HepG2 (cell line): Measurements from ENCODE around the gene SYNE2.

Experiments used
- CHD2 ChIP-seq: IDR thresholded peaks from 2 replicates; pipeline ENCODE4 v1.6.1; 2011; ENCODE audit warnings: low read depth, low read length, improper control_type of control experiment
- CTCF ChIP-seq: sonication (generic); formaldehyde crosslinking; IDR thresholded peaks from 2 replicates; pipeline ENCODE4 v1.5.0; 2020; ENCODE audit warnings: mild to moderate bottlenecking, missing genetic modification reagents, moderate library complexity
- KDM5A ChIP-seq: fragments of 200-600 bp; sonication (generic); IDR thresholded peaks from 2 replicates; pipeline ENCODE4 v1.7.0; 2018; ENCODE audit warnings: antibody characterized with exemption, mild to moderate bottlenecking, low read length, borderline replicate concordance
- MAZ ChIP-seq, 2 experiments: sonication (generic) in 1 of 2; formaldehyde crosslinking in 1 of 2; IDR thresholded peaks; 2 replicates each; pipeline versions ENCODE4 v1.5.0 to v1.6.1; 2012 to 2020; ENCODE audit warnings: low read depth in 2 of 2, mild to moderate bottlenecking in 2 of 2, borderline replicate concordance in 1 of 2, improper control_type of control experiment in 1 of 2, low read length in 1 of 2, missing genetic modification reagents in 1 of 2, moderate library complexity in 1 of 2
- MLX ChIP-seq: IDR thresholded peaks from 2 replicates; pipeline ENCODE4 v1.6.1; 2016
- POLR2AphosphoS5 ChIP-seq: IDR thresholded peaks from 2 replicates; pipeline ENCODE4 v1.6.1; 2012; ENCODE audit warnings: low read depth, low read length
- REST ChIP-seq, 2 experiments: IDR thresholded peaks; 2 replicates each; pipeline ENCODE4 v1.6.1; 2011 to 2012; ENCODE audit warnings: low read length in 2 of 2, borderline replicate concordance in 1 of 2, low read depth in 1 of 2, mild to moderate bottlenecking in 1 of 2, moderate library complexity in 1 of 2
- SKIL ChIP-seq: sonication (generic); formaldehyde crosslinking; IDR thresholded peaks from 2 replicates; pipeline ENCODE4 v1.8.0; 2022; ENCODE audit warnings: missing genetic modification reagents, mild to moderate bottlenecking, moderate library complexity, borderline replicate concordance
- USF2 ChIP-seq, 2 experiments: sonication (generic) in 1 of 2; formaldehyde crosslinking in 1 of 2; IDR thresholded peaks; 2 replicates each; pipeline versions ENCODE4 v1.5.1 to v1.6.1; 2011 to 2020; ENCODE audit warnings: borderline replicate concordance in 1 of 2, low read depth in 1 of 2, low read length in 1 of 2, mild to moderate bottlenecking in 1 of 2, missing genetic modification reagents in 1 of 2, moderate library complexity in 1 of 2
- ZBTB1 ChIP-seq: sonication (generic); formaldehyde crosslinking; IDR thresholded peaks from 2 replicates; pipeline ENCODE4 v1.4.0; 2020; ENCODE audit warnings: missing genetic modification reagents, borderline replicate concordance
- ZC3H4 ChIP-seq: sonication (generic); formaldehyde crosslinking; IDR thresholded peaks from 2 replicates; pipeline ENCODE4 v1.4.0; 2020; ENCODE audit warnings: missing genetic modification reagents, borderline replicate concordance
- ZNF639 ChIP-seq: conservative IDR thresholded peaks from 2 replicates; pipeline ENCODE4 v1.6.1; 2018; ENCODE audit warnings: missing genetic modification reagents

GRCh38 chr14:64266239-64266638, 413.4 kb downstream of the SYNE2 start:
- TF ChIP-seq ZC3H4 (CRISPR knock-in tag) (no peak), CTCF (no peak), ZNF639 (CRISPR knock-in tag) (no peak), CHD2 (no peak), ZBTB1 (CRISPR knock-in tag) (no peak), SKIL (CRISPR knock-in tag) (no peak), POLR2AphosphoS5 (no peak), REST (IDR thresholded peaks at IDR 0.05; ENCODE audit: borderline replicate concordance in 1 of 2, low read depth in 1 of 2, low read length in 2 of 2) (no peak), MLX (CRISPR knock-in tag) (no peak), MAZ (IDR thresholded peaks at IDR 0.05; ENCODE audit: borderline replicate concordance, low read depth, low read length) (no peak), MAZ (CRISPR knock-in tag; IDR thresholded peaks at IDR 0.05; ENCODE audit: low read depth) (no peak), USF2 (IDR thresholded peaks at IDR 0.05; ENCODE audit: low read depth, low read length) (no peak), USF2 (CRISPR knock-in tag; IDR thresholded peaks at IDR 0.05; ENCODE audit: borderline replicate concordance) (no peak), KDM5A (no peak)
